HUES64 (cell line): ENCODE measurements around the gene C10orf90.

Source experiments
- H3K27ac ChIP-seq: 2 replicates; pipeline ENCODE4 v1.7.0; 2013; ENCODE audit warnings: low read depth, low read length, inconsistent platforms
- H3K27me3 ChIP-seq: 2 replicates; pipeline ENCODE4 v1.6.1; 2013; ENCODE audit warnings: mild to moderate bottlenecking, low read length; ENCODE audit not compliant: insufficient read depth
- H3K36me3 ChIP-seq: 2 replicates; pipeline ENCODE4 v1.6.1; 2013; ENCODE audit warnings: mild to moderate bottlenecking, low read length; ENCODE audit not compliant: insufficient read depth
- H3K4me1 ChIP-seq: 2 replicates; pipeline ENCODE4 v1.6.1; 2013; ENCODE audit warnings: mild to moderate bottlenecking, low read length, moderate library complexity; ENCODE audit not compliant: insufficient read depth
- H3K4me3 ChIP-seq: 2 replicates; pipeline ENCODE4 v1.5.1; 2013; ENCODE audit warnings: mild to moderate bottlenecking, low read length, moderate library complexity
- H3K9ac ChIP-seq: 2 replicates; pipeline ENCODE4 v1.6.1; 2013; ENCODE audit warnings: mild to moderate bottlenecking, low read depth, low read length
- H3K9me3 ChIP-seq: 2 replicates; pipeline ENCODE4 v1.6.1; 2013; ENCODE audit warnings: low read depth, low read length; ENCODE audit not compliant: insufficient read depth
- WGBS: fragments of 150-250, 120-280 bp; methylation state at CpG from one replicate; pipeline ENCODE4 v1.1.7; 2013; ENCODE audit warnings: missing lambda C conversion rate; 5-methylcytosine and 5-hydroxymethylcytosine counted together

The C10orf90 gene

GRCh38 chr10:126518218-126519080 lies 152.0 kb downstream of the C10orf90 start:
- Histone ChIP-seq H3K36me3 (no peaks in the 10 kb centered on the region), H3K4me1 (no peaks in the 10 kb centered on the region), H3K27ac (no peak overlapping the region), H3K9ac (no peak overlapping the region), H3K4me3 (no peak overlapping the region), H3K27me3 (no peaks in the 10 kb centered on the region), H3K9me3 (no peaks in the 10 kb centered on the region)
- WGBS: 92% methylated on average over 10 of the region's 10 CpGs

- H3K4me3 ChIP-seq: no peak overlapping the region
- no peaks in the 10 kb centered on the region for H3K4me1 ChIP-seq
- 94% methylated on average over 6 of the region's 6 CpGs for WGBS
- H3K27me3 ChIP-seq: no peaks in the 10 kb centered on the region
- H3K9me3 ChIP-seq: no peaks in the 10 kb centered on the region
- H3K9ac ChIP-seq: no peak overlapping the region
- no peak overlapping the region for H3K27ac ChIP-seq
- no peaks in the 10 kb centered on the region for H3K36me3 ChIP-seq
These were observed 154.0 kb downstream of the C10orf90 start for GRCh38 chr10:126516515-126516914.

GRCh38 chr10:126511917-126512479 lies 158.5 kb downstream of the C10orf90 start:
- no peaks in the 10 kb centered on the region for H3K4me1 ChIP-seq
- no peak overlapping the region for H3K27ac ChIP-seq
- WGBS: 87% methylated on average over 8 of the region's 8 CpGs
- no peak overlapping the region for H3K4me3 ChIP-seq
- H3K9ac ChIP-seq: no peak overlapping the region
- H3K36me3 ChIP-seq: no peaks in the 10 kb centered on the region
- H3K9me3 ChIP-seq: no peaks in the 10 kb centered on the region
- H3K27me3 ChIP-seq: no peaks in the 10 kb centered on the region

GRCh38 chr10:126509182-126509581 lies 161.3 kb downstream of the C10orf90 start:
- WGBS: 90% methylated on average over 2 of the region's 2 CpGs
- H3K36me3 ChIP-seq: no peaks in the 10 kb centered on the region
- no peak overlapping the region for H3K4me3 ChIP-seq
- H3K9me3 ChIP-seq: no peaks in the 10 kb centered on the region
- no peaks in the 10 kb centered on the region for H3K4me1 ChIP-seq
- no peaks in the 10 kb centered on the region for H3K27me3 ChIP-seq
- H3K27ac ChIP-seq: no peak overlapping the region
- H3K9ac ChIP-seq: no peak overlapping the region

- H3K9ac ChIP-seq: no peak overlapping the region
- H3K4me1 ChIP-seq: no peaks in the 10 kb centered on the region
- 81% methylated on average over 9 of the region's 9 CpGs for WGBS
- H3K4me3 ChIP-seq: no peak overlapping the region
- H3K9me3 ChIP-seq: no peaks in the 10 kb centered on the region
- no peaks in the 10 kb centered on the region for H3K36me3 ChIP-seq
- H3K27ac ChIP-seq: no peak overlapping the region
- H3K27me3 ChIP-seq: no peaks in the 10 kb centered on the region
These were observed 161.9 kb downstream of the C10orf90 start for GRCh38 chr10:126508535-126509040.

GRCh38 chr10:126504761-126505112 lies 165.8 kb downstream of the C10orf90 start:
- Histone ChIP-seq H3K27ac (no peak overlapping the region), H3K27me3 (no peaks in the 10 kb centered on the region), H3K36me3 (no peaks in the 10 kb centered on the region), H3K9ac (no peak overlapping the region), H3K9me3 (no peaks in the 10 kb centered on the region), H3K4me1 (no peaks in the 10 kb centered on the region), H3K4me3 (no peak overlapping the region)
- 95% methylated on average over 16 of the region's 16 CpGs for WGBS

- Histone ChIP-seq H3K4me1 (no peaks in the 10 kb centered on the region), H3K9ac (no peak overlapping the region), H3K27ac (no peak overlapping the region), H3K27me3 (no peaks in the 10 kb centered on the region), H3K4me3 (no peak overlapping the region), H3K9me3 (no peaks in the 10 kb centered on the region), H3K36me3 (no peaks in the 10 kb centered on the region)
- WGBS: 72% methylated on average over 23 of the region's 23 CpGs
These were observed 166.3 kb downstream of the C10orf90 start for GRCh38 chr10:126504063-126504760.

- Histone ChIP-seq H3K36me3 (no peaks in the 10 kb centered on the region), H3K27ac (no peak overlapping the region), H3K27me3 (no peaks in the 10 kb centered on the region), H3K9ac (no peak overlapping the region), H3K4me3 (no peak overlapping the region), H3K4me1 (no peaks in the 10 kb centered on the region), H3K9me3 (no peaks in the 10 kb centered on the region)
- WGBS: 91% methylated on average over 12 of the region's 12 CpGs
These were observed 167.0 kb downstream of the C10orf90 start for GRCh38 chr10:126503392-126504062.

- H3K4me1 ChIP-seq: no peaks in the 10 kb centered on the region
- no peak overlapping the region for H3K27ac ChIP-seq
- no peaks in the 10 kb centered on the region for H3K27me3 ChIP-seq
- 94% methylated on average over 1 of the region's 1 CpG for WGBS
- H3K36me3 ChIP-seq: no peaks in the 10 kb centered on the region
- no peaks in the 10 kb centered on the region for H3K9me3 ChIP-seq
- H3K4me3 ChIP-seq: no peak overlapping the region
- H3K9ac ChIP-seq: no peak overlapping the region
These were observed 168.1 kb downstream of the C10orf90 start for GRCh38 chr10:126502441-126502840.

GRCh38 chr10:126501828-126502227 lies 168.7 kb downstream of the C10orf90 start:
- no peak overlapping the region for H3K9ac ChIP-seq
- no peaks in the 10 kb centered on the region for H3K36me3 ChIP-seq
- H3K9me3 ChIP-seq: no peaks in the 10 kb centered on the region
- no peak overlapping the region for H3K4me3 ChIP-seq
- H3K4me1 ChIP-seq: no peaks in the 10 kb centered on the region
- no peak overlapping the region for H3K27ac ChIP-seq
- H3K27me3 ChIP-seq: no peaks in the 10 kb centered on the region
- WGBS: 93% methylated on average over 5 of the region's 5 CpGs

- H3K27ac ChIP-seq: no peak overlapping the region
These were observed 169.6 kb downstream of the C10orf90 start for GRCh38 chr10:126500866-126501265.

More at GRCh38 chr10:126500866-126501265, 169.6 kb downstream of the C10orf90 start:
- Histone ChIP-seq H3K36me3 (no peaks in the 10 kb centered on the region), H3K27me3 (no peaks in the 10 kb centered on the region), H3K9me3 (no peaks in the 10 kb centered on the region), H3K4me1 (no peaks in the 10 kb centered on the region), H3K9ac (no peak overlapping the region), H3K4me3 (no peak overlapping the region)
- WGBS: 92% methylated on average over 3 of the region's 3 CpGs
